T1000 (cell line): ENCODE measurements around the gene HSCB.
"Not testable (repeated sequence)": the region's sequence is repeated elsewhere in the genome, so short reads cannot be mapped to it uniquely, and the experiment has no call there.

ENCODE experiments used
- DNase-seq: peaks from one replicate; lab custom pipeline; 2025; ENCODE audit warnings: mixed read lengths; lab: John Stamatoyannopoulos, UW

The HSCB gene

DNA sequence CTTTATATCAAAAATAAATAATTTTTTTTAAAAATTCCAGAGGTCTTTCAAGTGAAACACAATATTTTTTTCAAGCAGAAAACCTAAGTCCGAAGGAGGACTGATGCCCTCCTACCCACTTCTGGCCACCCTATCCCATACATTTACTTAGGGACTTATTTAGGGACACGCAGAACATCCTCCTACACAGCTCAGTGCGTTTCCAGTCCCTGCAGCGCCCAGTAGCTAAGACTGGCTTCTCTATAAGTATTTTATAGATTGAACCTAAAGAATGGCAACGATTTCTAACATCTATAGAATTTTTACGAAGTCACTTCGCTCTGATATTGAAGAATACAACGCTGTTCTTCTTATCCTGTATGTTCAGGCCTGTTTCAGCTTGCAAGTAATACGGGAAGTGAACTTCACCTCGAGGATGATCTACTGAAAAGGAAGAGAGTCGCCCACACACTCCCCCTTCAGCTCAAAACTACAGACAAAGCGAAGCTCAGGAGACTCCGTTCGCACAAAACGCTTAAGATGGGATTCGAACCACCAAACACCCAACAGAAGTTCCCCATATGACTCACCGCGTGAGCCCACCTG lies 547 bp upstream of the HSCB start:
- DNase-seq: no peak

DNA sequence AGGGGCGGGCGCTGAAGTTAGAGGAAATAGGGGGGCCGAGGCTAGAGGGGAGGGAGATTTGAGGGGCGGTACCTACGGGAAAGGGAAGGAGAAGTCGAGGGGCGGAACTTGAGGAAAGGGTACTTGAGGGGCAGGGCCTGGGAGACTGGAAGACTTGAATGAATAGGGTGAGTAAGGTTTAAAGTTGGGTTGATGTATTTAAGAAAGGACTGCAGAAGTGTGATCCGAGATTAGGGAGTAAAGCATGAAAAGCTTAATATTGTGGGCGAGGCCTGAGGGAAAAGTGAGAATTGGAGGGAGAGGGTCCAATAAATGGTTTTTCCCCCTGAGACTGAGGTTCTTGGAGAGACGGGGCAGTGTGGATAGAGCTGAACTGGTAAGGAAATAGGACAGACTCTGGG lies 723 bp downstream of the HSCB start:
- DNase-seq: no peak

DNA sequence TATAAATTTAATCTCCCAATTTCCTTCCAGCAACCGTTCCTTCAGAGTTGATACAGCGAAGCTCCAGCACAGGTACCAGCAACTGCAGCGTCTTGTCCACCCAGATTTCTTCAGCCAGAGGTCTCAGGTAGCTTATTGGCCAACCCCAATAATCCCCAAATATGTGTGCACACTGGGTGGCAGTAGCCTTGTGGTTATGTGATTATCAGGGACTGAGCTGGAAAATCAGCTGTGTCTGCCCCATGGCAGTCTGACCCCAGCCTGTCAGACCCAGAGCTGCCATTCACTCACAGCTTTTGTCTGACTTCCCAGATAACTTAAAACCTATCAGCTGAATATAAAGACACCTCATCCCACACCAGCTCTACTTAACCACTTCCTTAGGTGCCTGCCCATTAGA lies 2.0 kb downstream of the HSCB start:
- DNase-seq: no peak

DNA sequence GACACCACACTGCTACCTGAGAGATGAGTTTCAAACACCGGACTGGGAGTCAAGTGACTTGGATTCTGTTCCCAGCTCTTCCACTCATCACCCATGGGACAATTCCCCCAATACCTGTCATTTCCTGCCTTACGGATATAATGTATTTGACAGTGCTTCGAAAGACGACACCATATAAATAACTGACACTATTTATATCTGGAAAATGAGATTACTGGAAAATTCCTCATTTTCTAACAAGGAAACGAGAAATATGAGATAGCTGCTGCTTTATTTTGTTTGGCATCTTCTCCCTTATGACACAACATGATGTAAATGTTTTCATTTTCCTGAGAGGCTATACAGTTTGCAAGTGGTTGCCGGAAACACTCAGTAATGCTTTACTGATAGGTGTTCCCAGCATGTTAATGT lies 8.6 kb downstream of the HSCB start:
- DNase-seq: no peak

DNA sequence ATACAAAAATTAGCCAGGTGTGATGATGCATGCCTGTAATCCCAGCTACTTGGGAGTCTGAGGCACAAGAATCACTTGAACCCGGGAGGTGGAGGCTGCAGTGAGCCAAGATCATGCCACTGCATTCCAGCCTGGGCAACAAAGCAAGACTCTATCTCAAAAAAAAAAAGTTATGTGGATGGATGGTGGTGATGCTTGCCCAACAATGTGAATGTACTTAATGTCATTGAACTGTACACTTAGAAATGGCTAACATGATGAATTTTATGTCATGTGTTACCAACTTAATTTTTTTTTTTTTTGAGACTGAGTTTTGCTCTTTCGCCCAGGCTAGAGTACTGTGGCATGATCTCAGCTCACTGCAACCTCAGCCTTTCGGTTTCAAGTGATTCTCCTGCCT lies 12.7 kb downstream of the HSCB start:
- not testable (repeated sequence) for DNase-seq

DNA sequence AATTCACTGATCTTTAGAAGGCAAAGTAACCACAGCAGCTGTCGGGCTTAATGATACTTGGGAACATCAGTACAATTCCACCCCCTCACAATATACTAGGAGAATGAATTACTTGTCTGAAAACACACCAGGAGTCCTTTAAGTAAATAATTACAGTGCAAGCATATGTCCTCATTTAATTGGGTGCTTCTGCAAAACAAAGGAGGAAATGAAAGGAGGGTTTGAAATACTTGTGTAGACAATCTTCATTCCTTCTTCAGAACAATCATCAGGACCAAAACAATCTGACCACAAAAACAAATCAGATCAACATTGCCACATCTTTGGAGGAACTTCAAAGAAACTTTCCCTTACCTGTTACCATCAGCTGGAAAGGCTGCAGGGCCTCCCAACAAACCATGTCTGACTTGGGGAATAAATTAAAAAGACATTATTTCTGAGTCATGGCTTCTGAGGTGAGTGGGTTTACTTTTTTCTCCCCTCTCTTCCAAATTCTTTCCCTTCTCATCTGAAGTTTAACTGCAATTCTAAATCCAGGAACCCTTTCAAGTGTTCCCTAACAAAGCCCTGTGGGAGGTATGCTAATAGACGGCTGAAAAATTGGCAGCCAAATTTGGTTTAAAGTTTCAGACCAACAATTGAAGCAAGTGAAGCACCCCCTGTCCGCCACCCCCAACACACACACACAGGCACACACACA lies 18.2 kb downstream of the HSCB start:
- no peak for DNase-seq

DNA sequence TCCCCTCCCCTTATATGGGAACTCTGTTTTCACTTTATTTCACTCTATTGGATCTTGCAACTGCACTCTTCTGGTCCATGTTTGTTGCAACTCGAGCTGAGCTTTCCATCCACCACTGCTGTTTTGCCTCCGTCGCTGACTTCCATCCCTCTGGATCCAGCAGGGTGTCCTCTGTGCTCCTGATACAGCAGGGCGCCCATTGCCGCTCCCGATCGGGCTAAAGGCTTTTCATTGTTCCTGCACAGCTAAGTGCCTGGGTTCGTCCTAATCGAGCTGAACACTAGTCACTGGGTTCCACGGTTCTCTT lies 19.6 kb downstream of the HSCB start:
- DNase-seq: no peak

DNA sequence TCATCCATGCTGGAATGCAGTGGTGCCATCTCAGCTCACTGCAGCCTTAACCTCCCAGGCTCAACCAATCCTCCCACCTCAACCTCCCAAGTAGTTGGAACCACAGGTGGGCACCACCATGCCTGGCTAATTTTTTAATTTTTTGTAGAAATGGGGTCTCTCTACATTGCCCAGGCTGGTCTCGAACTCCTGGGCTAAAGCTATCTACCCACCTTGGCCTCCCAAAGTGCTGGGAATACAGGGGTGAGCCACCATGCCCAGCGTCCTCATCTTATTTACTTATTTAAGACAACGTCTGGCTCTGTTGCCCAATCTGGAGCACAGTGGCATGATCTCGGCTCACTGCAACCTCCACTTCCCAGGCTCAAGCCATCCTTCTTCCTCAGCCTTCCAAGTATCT lies 20.2 kb downstream of the HSCB start:
- not testable (repeated sequence) for DNase-seq

DNA sequence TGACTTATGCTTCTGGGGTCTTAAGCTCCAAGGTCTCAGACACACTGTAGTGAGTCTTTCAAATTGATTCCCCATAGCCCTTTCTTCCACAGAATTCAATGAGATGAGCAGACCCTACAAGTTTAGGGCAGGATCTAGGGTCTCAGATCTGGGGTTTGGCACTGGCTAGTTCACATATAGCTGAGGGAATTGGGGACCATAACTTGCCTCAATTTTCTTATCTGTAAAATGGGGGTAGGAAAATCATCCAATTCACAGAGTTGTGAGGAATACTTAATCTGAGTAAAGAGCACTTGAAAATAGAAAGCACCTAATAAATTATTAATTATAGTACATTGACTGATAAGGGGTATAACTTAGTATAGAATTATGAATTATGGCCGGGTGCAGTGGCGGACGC lies 24.8 kb downstream of the HSCB start:
- no peak for DNase-seq

DNA sequence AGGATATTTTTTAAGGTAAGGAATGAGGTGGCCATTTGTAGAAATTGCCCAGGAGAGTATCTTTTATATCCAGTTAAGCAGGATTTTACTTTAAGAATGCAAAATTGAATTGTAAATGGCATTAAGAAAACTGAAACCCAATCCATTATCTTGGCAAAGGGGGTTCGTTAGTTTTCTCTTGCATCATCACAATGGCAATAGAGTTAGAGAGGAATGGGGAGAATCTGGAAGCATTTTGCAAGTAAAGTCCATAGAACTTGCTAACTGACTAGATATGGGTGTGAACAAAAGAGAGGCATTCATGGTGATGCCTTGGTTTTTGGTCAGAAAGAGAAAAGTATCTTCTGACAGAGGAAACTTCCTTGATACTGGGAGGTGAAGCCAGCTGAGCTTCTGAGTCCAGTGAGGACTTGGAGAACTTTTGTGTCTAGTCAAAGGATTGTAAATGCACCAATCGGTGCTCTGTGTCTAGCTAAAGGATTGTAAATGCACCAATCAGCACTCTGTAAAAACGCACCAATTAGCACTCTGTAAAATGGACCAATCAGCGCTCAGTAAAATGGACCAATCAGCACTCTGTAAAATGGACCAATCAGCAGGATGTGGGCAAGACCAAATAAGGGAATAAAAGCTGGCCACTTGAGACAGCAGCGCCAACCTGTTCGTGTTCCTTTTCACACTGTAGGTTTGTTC lies 27.0 kb downstream of the HSCB start:
- DNase-seq: no peak

DNA sequence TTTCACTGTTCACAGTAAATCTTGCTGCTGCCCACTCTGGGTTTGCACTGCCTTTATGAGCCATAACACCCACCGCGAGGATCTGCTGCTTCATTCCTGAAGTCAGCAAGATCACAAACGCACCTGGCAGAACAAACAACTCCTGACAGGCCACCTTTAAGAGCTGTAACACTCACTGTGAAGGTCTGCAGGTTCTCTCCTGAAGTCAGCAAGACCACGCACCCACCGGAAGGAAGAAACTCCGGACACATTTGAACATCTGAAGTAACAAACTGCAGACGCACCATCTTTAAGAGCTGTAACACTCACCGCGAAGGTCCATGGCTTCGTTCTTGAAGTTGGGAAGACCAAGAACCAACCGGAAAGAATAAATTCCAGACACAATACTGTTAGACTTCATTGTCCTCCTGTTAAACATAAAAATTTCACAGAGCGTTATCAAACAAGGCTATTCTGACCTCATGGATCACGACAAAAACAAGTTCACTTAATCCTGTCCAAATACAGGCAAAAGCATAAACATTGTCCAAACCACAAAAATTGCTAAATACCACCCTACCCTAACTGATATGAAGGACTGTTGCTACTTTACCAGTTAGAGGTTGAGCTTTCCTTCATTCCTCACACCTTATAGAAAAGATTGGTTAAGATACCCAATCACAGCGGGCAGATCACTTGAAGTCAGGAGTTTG lies 27.7 kb downstream of the HSCB start:
- no peak for DNase-seq

DNA sequence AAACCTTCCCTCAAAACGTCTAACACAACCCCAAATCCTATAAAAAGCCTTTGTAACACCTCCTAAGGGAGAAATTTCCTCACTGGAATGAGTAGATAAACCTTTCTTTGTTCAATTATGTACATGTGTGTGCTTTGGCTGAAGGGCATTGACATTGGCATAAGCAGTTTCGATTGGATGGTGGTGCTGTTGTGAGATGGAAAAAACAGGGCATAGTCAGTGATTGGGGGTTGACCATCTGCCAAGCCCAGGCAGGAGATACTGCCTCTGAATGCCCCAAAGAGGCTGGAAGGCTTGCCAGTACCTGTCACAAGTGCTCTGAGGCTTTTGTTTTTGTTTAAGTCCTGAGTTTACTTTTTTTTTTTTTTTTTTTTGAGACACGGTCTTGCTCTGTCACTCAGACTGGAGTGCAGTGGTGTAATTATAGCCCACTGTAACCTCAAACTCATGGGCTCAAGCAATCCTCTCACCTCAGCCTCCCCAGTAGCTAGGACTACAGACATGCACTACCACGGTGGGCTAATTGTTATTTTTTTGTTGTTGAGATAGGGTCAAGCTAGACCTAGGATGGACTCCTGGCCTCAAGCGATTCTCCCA lies 29.5 kb downstream of the HSCB start:
- DNase-seq: no peak

DNA sequence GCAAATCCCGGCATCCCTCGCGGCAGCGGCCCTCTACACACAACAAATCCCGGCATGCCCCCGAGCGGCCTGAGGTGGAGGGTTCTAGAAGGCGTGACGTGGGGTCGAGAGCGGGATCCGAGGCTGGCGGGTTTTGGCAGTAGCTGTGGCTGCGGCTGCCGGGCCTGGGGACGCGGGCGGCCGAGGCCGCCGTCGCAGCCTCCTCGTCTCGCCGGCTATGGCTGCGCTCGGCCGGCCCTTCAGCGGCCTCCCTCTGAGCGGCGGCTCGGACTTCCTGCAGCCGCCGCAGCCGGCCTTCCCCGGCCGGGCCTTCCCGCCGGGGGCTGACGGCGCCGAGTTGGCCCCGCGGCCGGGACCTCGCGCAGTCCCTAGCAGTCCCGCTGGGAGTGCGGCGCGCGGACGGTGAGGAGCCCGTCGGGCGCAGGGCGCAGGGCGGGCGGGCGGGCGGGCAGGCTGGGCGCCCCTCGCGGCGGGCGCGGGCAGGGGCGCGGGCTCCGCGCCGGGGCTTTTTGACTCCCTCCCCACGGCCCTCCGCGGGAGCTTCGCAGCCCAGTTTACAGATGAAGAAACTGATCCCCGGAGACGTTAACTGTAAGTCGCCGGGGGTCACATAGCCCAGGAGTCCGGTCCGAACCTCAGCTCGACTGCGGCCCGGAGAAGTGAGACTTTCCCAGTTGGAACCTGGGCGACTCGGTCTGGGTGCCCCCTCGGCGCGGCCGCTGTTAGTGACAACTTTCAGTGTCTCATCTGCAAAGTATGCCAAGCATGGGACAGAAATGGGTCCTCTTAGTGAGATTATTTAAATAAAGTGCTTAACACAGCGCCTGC lies 31.0 kb downstream of the HSCB start, which contains the start of gene CCDC117:
TSS of gene CCDC117 (plus strand) at position 63 of the 828 bp plus-strand sequence. CDS start at position 218, 155 bp downstream.
- DNase-seq: peak; percentile 82

DNA sequence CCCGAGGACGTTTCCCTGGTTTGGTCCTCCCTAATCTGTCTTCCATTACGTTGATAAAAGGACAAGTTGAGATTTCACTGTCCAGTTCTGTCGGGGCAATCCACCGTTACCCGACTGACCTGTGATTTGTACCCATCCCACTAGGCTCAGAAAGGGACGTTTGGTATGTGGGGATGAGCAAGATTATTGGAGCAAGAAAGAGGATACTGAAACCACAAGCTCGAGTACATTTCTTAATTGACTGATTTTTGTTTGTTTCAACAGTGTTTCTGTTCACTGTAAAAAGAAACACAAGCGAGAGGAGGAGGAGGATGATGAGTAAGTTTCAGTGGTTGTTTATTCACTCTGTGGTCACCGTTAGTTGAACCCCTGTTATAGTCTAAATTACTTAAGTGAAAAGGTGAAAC lies 31.6 kb downstream of the HSCB start:
- no peak for DNase-seq

DNA sequence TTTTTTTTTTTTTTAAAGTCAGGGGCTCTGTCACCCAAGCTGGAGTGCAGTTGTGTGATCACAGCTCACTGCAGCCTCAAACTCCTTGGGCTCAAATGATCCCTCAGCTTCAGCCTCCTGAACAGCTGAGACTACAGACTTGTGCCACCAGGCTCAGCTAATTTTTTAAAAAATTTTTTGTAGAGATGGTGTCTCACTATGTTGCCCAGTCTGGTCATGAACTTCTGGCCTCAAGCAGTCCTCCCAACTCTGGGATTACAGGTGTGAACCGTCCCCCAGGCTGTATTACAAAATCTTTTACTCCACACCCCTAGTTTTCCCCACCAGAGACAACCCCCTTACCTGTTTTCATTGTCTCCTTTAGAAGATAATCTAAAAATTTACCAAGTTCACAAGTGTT lies 32.5 kb downstream of the HSCB start:
- no peak for DNase-seq

DNA sequence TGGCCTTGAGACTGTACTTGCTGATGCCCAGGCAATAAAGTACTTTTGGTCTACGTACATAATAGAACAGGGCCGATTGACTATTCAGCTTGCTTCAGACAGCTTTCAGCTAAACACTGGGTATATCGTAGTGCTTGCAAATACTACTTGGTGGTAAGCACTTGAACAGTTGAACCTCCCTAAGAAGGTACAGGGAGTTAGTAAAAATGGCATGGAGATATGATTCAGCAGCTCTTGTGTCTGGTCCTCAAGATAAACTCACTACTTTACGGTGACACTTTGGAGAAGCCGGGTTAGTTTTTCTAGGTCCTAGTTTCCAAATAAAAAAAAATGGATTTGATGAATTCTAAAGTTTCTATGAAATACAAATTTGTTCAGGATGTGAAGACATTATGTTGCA lies 38.0 kb downstream of the HSCB start:
- DNase-seq: no peak

DNA sequence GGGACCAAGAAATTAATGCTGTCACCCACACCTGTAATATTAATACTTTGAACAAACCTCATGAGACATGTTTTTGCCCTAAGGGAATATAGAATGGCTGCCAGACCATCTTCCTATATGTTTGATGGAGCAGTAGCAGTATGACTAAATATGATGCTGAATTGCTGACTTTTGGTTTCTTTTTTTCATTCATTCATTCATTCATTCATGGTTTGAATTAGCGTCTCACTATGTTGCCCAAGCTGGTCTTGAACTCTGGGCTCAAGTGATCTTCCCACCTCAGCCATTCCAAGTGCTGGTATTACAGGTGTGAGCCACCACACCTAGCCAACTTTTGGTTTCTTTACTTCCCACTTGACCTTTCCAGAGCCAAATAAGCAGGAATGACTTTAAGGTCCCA lies 38.5 kb downstream of the HSCB start:
- DNase-seq: no peak

DNA sequence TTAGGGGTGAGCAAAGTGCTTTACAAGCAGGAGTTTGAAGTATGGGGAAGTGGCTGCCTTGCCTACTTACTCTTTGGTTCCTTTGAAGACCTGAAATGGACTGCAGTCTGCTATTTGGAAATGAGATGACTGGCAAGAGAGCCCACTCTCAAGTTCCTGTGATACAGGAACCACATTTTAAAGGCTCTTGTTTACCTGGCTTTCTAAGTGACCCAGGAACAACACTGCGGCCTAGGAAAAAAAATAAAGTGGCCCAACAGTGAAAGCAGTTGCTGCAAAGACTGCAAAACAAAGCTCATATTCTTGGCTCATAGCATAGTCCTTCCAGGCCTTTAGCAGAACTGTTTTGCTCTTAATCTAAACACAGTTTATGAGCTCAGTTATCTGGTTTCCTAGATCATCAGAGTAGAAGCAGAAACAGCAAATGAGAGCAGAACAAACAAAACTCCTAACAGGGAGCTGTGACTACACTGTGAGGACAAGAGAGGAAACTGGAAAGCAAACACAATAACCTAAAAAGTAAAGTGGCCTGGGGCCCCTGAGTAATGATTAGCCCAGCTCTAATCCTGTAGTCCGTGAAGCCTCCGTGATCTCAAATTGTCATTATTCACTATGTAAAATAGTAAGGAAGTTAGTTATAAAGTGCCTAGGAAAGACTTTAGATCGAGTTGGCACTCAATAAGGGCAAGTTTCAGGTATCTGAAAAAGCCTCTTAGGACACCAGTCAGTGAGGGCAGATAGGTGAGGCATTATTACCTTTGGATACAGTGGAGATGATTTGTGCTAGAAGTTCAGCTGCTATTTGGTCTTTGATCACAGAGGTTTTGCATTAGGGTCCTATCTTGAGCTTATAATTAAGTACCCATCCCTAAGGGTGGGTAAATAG lies 42.2 kb downstream of the HSCB start:
- no peak for DNase-seq

DNA sequence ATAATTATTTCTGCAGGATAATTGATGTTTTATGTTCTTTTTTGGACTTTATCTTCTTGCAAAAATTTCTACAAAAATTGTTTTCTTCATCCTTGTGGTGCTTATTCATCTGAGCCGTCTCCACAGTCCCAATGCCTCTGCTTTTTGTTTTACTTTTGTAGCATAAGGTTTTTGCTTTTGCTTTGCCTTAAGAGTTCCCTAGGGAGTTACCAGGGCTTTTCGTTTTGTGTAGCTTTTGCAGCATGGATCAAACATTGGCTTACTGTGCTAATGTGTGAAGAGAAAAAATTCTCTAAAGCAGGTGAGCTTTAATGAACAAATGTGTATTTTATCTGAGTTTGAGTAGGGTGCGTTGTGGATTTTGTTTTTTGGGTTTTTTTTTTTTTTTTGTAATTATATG lies 46.8 kb downstream of the HSCB start:
- no peak for DNase-seq

DNA sequence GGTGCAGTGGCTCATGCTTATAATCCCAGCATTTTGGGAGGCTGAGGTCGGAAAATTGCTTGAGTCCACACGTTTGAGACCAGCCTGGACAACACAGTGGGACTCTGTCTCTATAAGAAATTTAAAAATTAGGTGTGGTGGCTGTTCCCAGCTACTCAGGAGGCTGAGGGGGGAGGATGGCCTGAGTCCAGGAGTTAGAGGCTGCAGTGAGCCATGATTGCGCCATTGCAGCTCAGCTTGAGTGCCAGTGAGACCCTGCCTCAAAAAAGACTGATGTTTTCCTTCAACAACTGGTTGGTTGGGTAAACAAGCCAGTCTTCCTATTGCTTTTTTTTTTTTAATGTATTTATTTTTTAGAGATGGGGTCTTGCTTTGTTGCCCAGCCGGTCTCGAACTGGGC lies 49.3 kb downstream of the HSCB start:
- no peak for DNase-seq
